Naive thymus-derived CD4-positive, alpha-beta T cell (primary cell): ENCODE measurements around the gene IRAK3. TPM values are rescaled to one million over a fixed set of nuclear protein-coding genes. Genes with fewer than 3 reads are reported as not detected.

Experiments
- ATAC-seq: fragments of 150-1000 bp; cut with Tn5 transposase; 2 replicates; pipeline ENCODE4 v1.10.0; 2021; ENCODE audit warnings: mild to moderate bottlenecking, moderate library complexity
- CTCF ChIA-PET: fragments of 350-600 bp; sonication (Branson Sonifier 250); formaldehyde crosslinking; loops from one replicate; lab custom pipeline; 2021; ENCODE audit warnings: antibody characterized with exemption; lab: Charles Lee
- POLR2A ChIA-PET: fragments of 350-600 bp; sonication (Branson Sonifier 250); formaldehyde crosslinking; loops from one replicate; lab custom pipeline; 2021; ENCODE audit warnings: antibody characterized with exemption, inconsistent platforms; lab: Charles Lee
- DNase-seq, 9 donors: peaks; one replicate each; pipeline versions ENCODE4 v3.0.0 to v3.0.0-alpha.2; 2020 to 2022; ENCODE audit warnings: mixed read lengths in 1 of 9
- H3K27ac ChIP-seq: one replicate; pipeline ENCODE4 v1.7.0; 2013; ENCODE audit warnings: mild to moderate bottlenecking, low read depth, low read length, moderate library complexity
- H3K27me3 ChIP-seq, 2 donors: one replicate each; pipeline ENCODE4 v1.7.0; 2013; ENCODE audit warnings: low read length in 2 of 2, mild to moderate bottlenecking in 2 of 2, moderate library complexity in 2 of 2; ENCODE audit not compliant: control insufficient read depth in 2 of 2, insufficient read depth in 2 of 2
- H3K36me3 ChIP-seq, 3 experiments: 1 replicate in 2 of 3; 2 replicates in 1 of 3; pipeline ENCODE4 v1.7.0; 2013; ENCODE audit warnings: low read length in 3 of 3, mild to moderate bottlenecking in 3 of 3, moderate library complexity in 1 of 3; ENCODE audit not compliant: insufficient read depth in 3 of 3, control insufficient read depth in 2 of 3
- H3K4me1 ChIP-seq, 2 donors: one replicate each; pipeline ENCODE4 v1.7.0; 2013; ENCODE audit warnings: low read length in 2 of 2, mild to moderate bottlenecking in 2 of 2, moderate library complexity in 1 of 2; ENCODE audit not compliant: control insufficient read depth in 2 of 2, insufficient read depth in 2 of 2
- H3K4me3 ChIP-seq: 2 replicates; pipeline ENCODE4 v1.7.0; 2013; ENCODE audit warnings: mild to moderate bottlenecking, low read length
- H3K9me3 ChIP-seq, 3 experiments: 1 replicate in 2 of 3; 2 replicates in 1 of 3; pipeline ENCODE4 v1.7.0; 2013; ENCODE audit warnings: low read length in 3 of 3; ENCODE audit not compliant: control insufficient read depth in 2 of 3
- H3K27ac Mint-ChIP-seq, 9 donors: one replicate each; pipeline ENCODE4 v1.8.0; 2020 to 2022; ENCODE audit warnings: mixed read lengths in 9 of 9, mild to moderate bottlenecking in 8 of 9, moderate library complexity in 5 of 9, inconsistent platforms in 2 of 9
- H3K27me3 Mint-ChIP-seq, 5 donors: one replicate each; pipeline ENCODE4 v1.8.0; 2021 to 2022; ENCODE audit warnings: mixed read lengths in 5 of 5, mild to moderate bottlenecking in 1 of 5
- H3K36me3 Mint-ChIP-seq, 5 donors: one replicate each; pipeline ENCODE4 v1.8.0; 2020 to 2022; ENCODE audit warnings: mixed read lengths in 5 of 5, mild to moderate bottlenecking in 3 of 5, inconsistent platforms in 1 of 5
- H3K4me1 Mint-ChIP-seq, 7 donors: one replicate each; pipeline ENCODE4 v1.8.0; 2020 to 2022; ENCODE audit warnings: mixed read lengths in 7 of 7, mild to moderate bottlenecking in 3 of 7, inconsistent platforms in 1 of 7
- H3K4me3 Mint-ChIP-seq, 10 donors: one replicate each; pipeline ENCODE4 v1.8.0; 2020 to 2022; ENCODE audit warnings: mild to moderate bottlenecking in 10 of 10, mixed read lengths in 10 of 10, moderate library complexity in 6 of 10, inconsistent platforms in 2 of 10
- H3K9me3 Mint-ChIP-seq, 11 donors: one replicate each; pipeline ENCODE4 v1.8.0; 2020 to 2022; ENCODE audit warnings: mixed read lengths in 11 of 11, mild to moderate bottlenecking in 4 of 11, inconsistent platforms in 1 of 11, moderate library complexity in 1 of 11
- intact Hi-C, 2 donors: fragments of 100-400 bp; cut with micrococcal nuclease; formaldehyde crosslinking; loops; one replicate each; pipeline ENCODE4 v1.15.1; 2023
- polyA plus RNA-seq, 2 donors: library from polyadenylated mRNA; unstranded; fragments of 300-500 nt; fragmentation: Illumina TruSeq; gene quantifications; one replicate each; pipeline ENCODE4 v1.2.3, GENCODE V29; 2021
- total RNA-seq, 6 experiments: library from RNA in 5 of 6; stranded (reverse) in 5 of 6; gene quantifications; 1 replicate in 5 of 6; 2 replicates in 1 of 6; pipeline ENCODE4 v1.2.3 and lab custom pipeline; 2021 to 2026

Gene IRAK3
- total and polyA plus RNA-seq, 7 experiments from 2014 or later, result 0.19 to 28.8 (median 1.9) TPM; not detected in 2

GRCh38 chr12:66244446-66244845 lies 55.4 kb downstream of the IRAK3 start:
- peaks cover 0 to 3% (median 0%) of the 10 kb centered on the region in 5 donors for H3K36me3 Mint-ChIP-seq
- H3K4me3 Mint-ChIP-seq, result no peak overlapping the region
- H3K27me3 ChIP-seq, result no peaks in the 10 kb centered on the region
- ATAC-seq (no peak), DNase-seq (no peak)
- CTCF ChIA-PET, result no interaction called here
- no peaks in the 10 kb centered on the region for H3K9me3 Mint-ChIP-seq
- no peak overlapping the region for H3K27ac Mint-ChIP-seq
- no peak overlapping the region for H3K27ac ChIP-seq
- H3K4me3 ChIP-seq, result no peak overlapping the region
- H3K27me3 Mint-ChIP-seq, result peaks cover 0 to 23% (median 14%) of the 10 kb centered on the region in 5 donors
- POLR2A ChIA-PET, result no interaction called here
- no peaks in the 10 kb centered on the region for H3K4me1 ChIP-seq
- H3K9me3 ChIP-seq, result no peaks in the 10 kb centered on the region
- peaks cover 0 to 2% (median 0%) of the 10 kb centered on the region in 7 donors for H3K4me1 Mint-ChIP-seq
- intact Hi-C loops, result no loop called here
- H3K36me3 ChIP-seq, result no peaks in the 10 kb centered on the region

- no peaks in the 10 kb centered on the region for H3K4me1 ChIP-seq
- H3K27me3 Mint-ChIP-seq, result peaks cover 0 to 6% (median 5%) of the 10 kb centered on the region in 5 donors
- no peaks in the 10 kb centered on the region for H3K4me1 Mint-ChIP-seq
- peaks cover 0 to 2% (median 0%) of the 10 kb centered on the region in 5 donors for H3K36me3 Mint-ChIP-seq
- no peak overlapping the region for H3K27ac Mint-ChIP-seq
- no peaks in the 10 kb centered on the region for H3K36me3 ChIP-seq
- peaks cover 0 to 4% (median 0%) of the 10 kb centered on the region in 11 donors for H3K9me3 Mint-ChIP-seq
- H3K9me3 ChIP-seq, result no peaks in the 10 kb centered on the region
- no peak overlapping the region for H3K4me3 ChIP-seq
- no peak for ATAC-seq
- DNase-seq, result no peak
- no peaks in the 10 kb centered on the region for H3K27me3 ChIP-seq
- intact Hi-C loops, result no loop called here
- ChIA-PET CTCF (interaction anchor here (1.0 kb wide), 1 partner anchor 22 kb away, joined by 3 read pairs; no protein-coding TSS in a partner anchor), POLR2A (no interaction called here)
- H3K4me3 Mint-ChIP-seq, result no peak overlapping the region
- no peak overlapping the region for H3K27ac ChIP-seq
These were observed 58.7 kb downstream of the IRAK3 start for GRCh38 chr12:66247741-66248140.

GRCh38 chr12:66251049-66251448 lies 62.0 kb downstream of the IRAK3 start:
- Mint-ChIP-seq H3K9me3 (peaks cover 0 to 4% (median 0%) of the 10 kb centered on the region in 11 donors), H3K36me3 (no peaks in the 10 kb centered on the region), H3K4me3 (no peak overlapping the region), H3K27me3 (peaks cover 0 to 9% (median 5%) of the 10 kb centered on the region in 5 donors), H3K27ac (no peak overlapping the region), H3K4me1 (no peaks in the 10 kb centered on the region)
- DNase-seq, result no peak
- Histone ChIP-seq H3K27ac (no peak overlapping the region), H3K4me3 (no peak overlapping the region), H3K36me3 (no peaks in the 10 kb centered on the region), H3K27me3 (no peaks in the 10 kb centered on the region), H3K4me1 (no peaks in the 10 kb centered on the region), H3K9me3 (no peaks in the 10 kb centered on the region)
- ChIA-PET POLR2A (no interaction called here), CTCF (no interaction called here)
- ATAC-seq, result no peak
- intact Hi-C loops, result no loop called here

- DNase-seq, result no peak
- H3K4me1 ChIP-seq, result no peaks in the 10 kb centered on the region
- ChIA-PET CTCF (no interaction called here), POLR2A (no interaction called here)
- Mint-ChIP-seq H3K4me3 (no peak overlapping the region), H3K4me1 (no peaks in the 10 kb centered on the region), H3K9me3 (peaks cover 0 to 4% (median 0%) of the 10 kb centered on the region in 11 donors), H3K27ac (no peak overlapping the region), H3K27me3 (peaks cover 0 to 15% (median 5%) of the 10 kb centered on the region in 5 donors), H3K36me3 (no peaks in the 10 kb centered on the region)
- no peak overlapping the region for H3K4me3 ChIP-seq
- ATAC-seq, result no peak
- no peak overlapping the region for H3K27ac ChIP-seq
- H3K27me3 ChIP-seq, result no peaks in the 10 kb centered on the region
- H3K9me3 ChIP-seq, result no peaks in the 10 kb centered on the region
- intact Hi-C loops, result no loop called here
- H3K36me3 ChIP-seq, result no peaks in the 10 kb centered on the region
These were observed 63.8 kb downstream of the IRAK3 start for GRCh38 chr12:66252771-66253170.

GRCh38 chr12:66255737-66256136 lies 66.7 kb downstream of the IRAK3 start:
- ChIA-PET CTCF (no interaction called here), POLR2A (no interaction called here)
- Histone ChIP-seq H3K27me3 (no peaks in the 10 kb centered on the region), H3K27ac (no peak overlapping the region), H3K36me3 (no peaks in the 10 kb centered on the region), H3K9me3 (no peaks in the 10 kb centered on the region), H3K4me1 (no peaks in the 10 kb centered on the region), H3K4me3 (no peak overlapping the region)
- DNase-seq (no peak), ATAC-seq (no peak)
- H3K4me3 Mint-ChIP-seq, result no peak overlapping the region
- intact Hi-C loops, result no loop called here
- no peaks in the 10 kb centered on the region for H3K36me3 Mint-ChIP-seq
- peaks cover 0 to 4% (median 0%) of the 10 kb centered on the region in 11 donors for H3K9me3 Mint-ChIP-seq
- H3K27me3 Mint-ChIP-seq, result peaks cover 0 to 21% (median 5%) of the 10 kb centered on the region in 5 donors
- no peak overlapping the region for H3K27ac Mint-ChIP-seq
- peaks cover 0 to 1% (median 0%) of the 10 kb centered on the region in 7 donors for H3K4me1 Mint-ChIP-seq

GRCh38 chr12:66258011-66258410 lies 69.0 kb downstream of the IRAK3 start:
- Mint-ChIP-seq H3K36me3 (no peaks in the 10 kb centered on the region), H3K27me3 (peaks cover 0 to 21% (median 0%) of the 10 kb centered on the region in 5 donors), H3K9me3 (no peaks in the 10 kb centered on the region), H3K27ac (no peak overlapping the region), H3K4me3 (no peak overlapping the region), H3K4me1 (peaks cover 0 to 1% (median 0%) of the 10 kb centered on the region in 7 donors)
- Histone ChIP-seq H3K27me3 (no peaks in the 10 kb centered on the region), H3K4me1 (no peaks in the 10 kb centered on the region), H3K36me3 (no peaks in the 10 kb centered on the region), H3K4me3 (no peak overlapping the region), H3K9me3 (no peaks in the 10 kb centered on the region), H3K27ac (no peak overlapping the region)
- ATAC-seq, result no peak
- DNase-seq, result no peak
- intact Hi-C loops, result no loop called here
- POLR2A ChIA-PET, result no interaction called here
- CTCF ChIA-PET, result no interaction called here

- Mint-ChIP-seq H3K4me1 (peaks cover 0 to 3% (median 0%) of the 10 kb centered on the region in 7 donors), H3K27me3 (peaks cover 0 to 15% (median 8%) of the 10 kb centered on the region in 5 donors), H3K36me3 (no peaks in the 10 kb centered on the region), H3K27ac (no peak overlapping the region), H3K4me3 (no peak overlapping the region), H3K9me3 (no peaks in the 10 kb centered on the region)
- no peak overlapping the region for H3K27ac ChIP-seq
- intact Hi-C loops, result no loop called here
- no peaks in the 10 kb centered on the region for H3K4me1 ChIP-seq
- CTCF ChIA-PET, result no interaction called here
- no peak for DNase-seq
- no peak for ATAC-seq
- POLR2A ChIA-PET, result no interaction called here
- no peaks in the 10 kb centered on the region for H3K27me3 ChIP-seq
- H3K9me3 ChIP-seq, result no peaks in the 10 kb centered on the region
- no peak overlapping the region for H3K4me3 ChIP-seq
- H3K36me3 ChIP-seq, result no peaks in the 10 kb centered on the region
These were observed 73.7 kb downstream of the IRAK3 start for GRCh38 chr12:66262737-66263136.
